GM18502 (cell line): Measurements from ENCODE around the gene AREG.
A peak's percentile ranks its signal among the peaks of the same experiment; 100 is the strongest.
"Not testable (repeated sequence)": the region's sequence is repeated elsewhere in the genome, so short reads cannot be mapped to it uniquely, and the experiment has no call there.

Experiments
- ATAC-seq: cut with Tn5 transposase; IDR thresholded peaks from one replicate; pipeline ENCODE4 v1.9.1; 2021; ENCODE audit warnings: mild to moderate bottlenecking; ENCODE audit not compliant: unreplicated experiment, poor library complexity

Gene AREG

GRCh38 chr4:74444891-74445642 is at the start of gene AREG:
Gene AREG (plus strand): TSS chr4:74445136. CDS start chr4:74445346, 210 bp downstream.
- ATAC-seq: peak; percentile 91

GRCh38 chr4:74395633-74396032 is 49.3 kb upstream of the AREG start:
- ATAC-seq: no peak

DNA sequence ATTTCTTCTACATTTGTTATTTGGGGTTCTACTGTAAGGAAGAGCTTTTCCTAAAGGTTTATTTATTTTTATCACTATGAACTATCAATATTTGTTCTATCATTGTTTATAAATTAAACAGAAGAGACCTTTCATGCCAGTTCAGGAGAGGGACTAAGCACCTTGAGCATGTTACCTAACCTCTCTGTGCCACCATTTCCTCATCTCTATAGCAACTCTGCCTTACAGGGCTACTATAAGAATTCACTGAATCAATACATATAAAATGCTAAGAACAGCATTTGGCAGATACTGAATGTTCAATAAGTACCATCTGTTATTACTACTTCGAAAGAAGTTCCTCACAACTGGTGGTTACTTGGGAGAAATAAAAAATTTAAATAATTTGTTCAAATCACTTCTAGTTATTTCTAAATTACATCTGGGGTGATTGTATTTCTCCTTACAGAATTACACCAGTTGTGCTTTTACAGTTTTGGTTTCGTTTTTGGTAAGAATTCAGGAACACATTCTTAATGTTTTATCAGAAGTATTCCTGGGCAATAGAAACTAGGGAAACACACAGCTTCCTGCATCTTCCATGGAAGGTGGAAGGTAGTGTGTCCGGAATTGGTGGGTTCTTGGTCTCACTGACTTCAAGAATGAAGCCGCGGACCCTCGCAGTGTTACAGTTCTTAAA is 47.0 kb upstream of the AREG start:
- peak; percentile 51 for ATAC-seq

DNA sequence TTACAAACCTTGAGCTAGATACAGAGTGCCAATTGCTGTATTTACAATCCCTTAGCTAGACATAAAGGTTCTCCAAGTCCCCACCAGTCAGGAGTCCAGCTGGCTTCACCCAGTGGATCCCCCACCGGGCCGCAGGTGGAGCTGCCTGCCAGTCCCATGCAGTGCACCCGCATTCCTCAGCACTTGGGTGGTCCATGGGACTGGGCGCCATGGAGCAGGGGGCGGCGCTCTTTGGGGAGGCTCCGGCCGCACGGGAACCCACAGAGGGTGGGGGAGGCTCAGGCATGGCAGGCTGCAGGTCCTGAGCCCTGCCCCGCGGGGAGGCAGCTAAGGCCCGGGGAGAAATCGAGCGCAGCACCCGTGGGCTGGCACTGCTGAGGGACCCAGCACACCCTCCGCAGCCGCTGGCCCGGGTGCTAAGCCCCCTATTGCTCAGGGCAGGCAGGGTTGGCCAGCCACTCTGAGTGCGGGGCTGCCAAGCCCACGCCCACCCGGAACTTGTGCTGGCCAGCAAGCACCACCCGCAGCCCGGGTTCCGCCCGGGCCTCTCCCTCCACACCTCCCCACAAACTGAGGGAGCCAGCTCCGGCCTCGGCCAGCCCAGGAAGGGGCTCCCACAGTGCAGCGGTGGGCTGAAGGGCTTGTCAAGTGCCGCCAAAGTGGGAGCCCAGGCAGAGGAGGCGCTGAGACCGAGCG is 45.9 kb upstream of the AREG start:
- ATAC-seq: not testable (repeated sequence)

GRCh38 chr4:74400395-74400794 is 44.5 kb upstream of the AREG start:
- ATAC-seq: no peak

GRCh38 chr4:74402692-74403456 is 42.1 kb upstream of the AREG start:
- peak; percentile 95 for ATAC-seq

GRCh38 chr4:74407891-74408290 is 37.0 kb upstream of the AREG start:
- ATAC-seq: no peak

DNA sequence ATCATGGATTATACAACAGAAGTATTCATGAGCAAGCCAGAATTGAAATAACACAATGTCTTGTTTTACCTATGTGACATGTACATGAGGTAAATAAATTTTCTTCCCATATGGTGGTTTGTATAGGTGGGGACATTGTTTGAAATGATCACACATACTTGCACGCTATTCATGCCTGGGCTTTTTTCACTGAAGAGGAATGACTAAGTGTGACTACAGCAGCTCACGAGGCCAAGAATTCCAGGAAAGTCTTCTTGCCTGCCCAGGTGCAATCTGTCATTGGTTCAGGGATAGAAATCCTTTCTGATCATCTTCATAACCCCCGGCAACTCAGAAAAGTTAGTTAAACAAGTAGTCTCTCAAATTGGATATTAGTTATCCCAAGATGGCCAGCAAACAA is 36.3 kb upstream of the AREG start:
- no peak for ATAC-seq

GRCh38 chr4:74410272-74410671 is 34.7 kb upstream of the AREG start:
- ATAC-seq: no peak

- ATAC-seq: no peak
Measured at GRCh38 chr4:74412225-74412624, 32.7 kb upstream of the AREG start.

DNA sequence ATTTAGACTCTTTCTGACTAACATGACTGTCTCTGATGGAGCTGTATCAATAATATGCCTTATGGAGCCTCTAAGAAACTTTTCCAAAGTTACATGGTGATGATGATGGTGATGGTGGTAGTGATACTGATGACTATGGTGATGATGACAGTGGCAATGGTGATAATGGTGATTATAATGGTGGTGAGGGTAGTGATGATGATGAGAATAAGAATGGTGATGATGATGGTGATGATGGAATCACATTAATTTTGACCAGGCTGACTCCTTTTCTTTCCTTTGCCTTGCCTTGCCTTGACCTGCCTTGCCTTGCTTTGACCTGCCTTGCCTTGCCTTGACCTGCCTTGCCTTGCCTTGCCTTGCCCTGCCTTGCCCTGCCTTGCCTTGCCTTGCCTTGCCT is 31.7 kb upstream of the AREG start:
- no peak for ATAC-seq

- no peak for ATAC-seq
Measured at GRCh38 chr4:74414149-74414809, 30.7 kb upstream of the AREG start.

GRCh38 chr4:74415602-74416300 is 29.2 kb upstream of the AREG start:
- ATAC-seq: no peak

GRCh38 chr4:74418063-74418670 is 26.8 kb upstream of the AREG start:
- no peak for ATAC-seq

DNA sequence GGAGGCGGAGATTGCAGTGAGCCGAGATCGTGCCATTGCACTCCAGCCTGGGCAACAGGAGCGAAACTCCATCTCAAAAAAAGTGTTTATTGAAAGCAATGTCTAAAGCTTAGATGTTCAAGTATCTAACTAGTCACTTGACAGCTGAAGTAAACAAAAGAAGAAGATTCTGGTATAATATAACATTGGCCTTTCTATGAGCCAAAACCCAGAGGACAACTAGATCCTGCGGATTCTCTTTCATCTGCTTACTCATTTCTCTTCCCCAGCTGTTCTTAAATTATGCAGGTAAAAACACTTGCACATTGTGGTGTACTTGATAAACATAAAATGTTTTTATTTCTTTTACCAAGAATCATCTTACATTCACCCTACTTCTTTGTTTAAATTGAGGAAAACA is 24.1 kb upstream of the AREG start:
- ATAC-seq: no peak

- ATAC-seq: no peak
Measured at GRCh38 chr4:74423104-74423503, 21.8 kb upstream of the AREG start.

DNA sequence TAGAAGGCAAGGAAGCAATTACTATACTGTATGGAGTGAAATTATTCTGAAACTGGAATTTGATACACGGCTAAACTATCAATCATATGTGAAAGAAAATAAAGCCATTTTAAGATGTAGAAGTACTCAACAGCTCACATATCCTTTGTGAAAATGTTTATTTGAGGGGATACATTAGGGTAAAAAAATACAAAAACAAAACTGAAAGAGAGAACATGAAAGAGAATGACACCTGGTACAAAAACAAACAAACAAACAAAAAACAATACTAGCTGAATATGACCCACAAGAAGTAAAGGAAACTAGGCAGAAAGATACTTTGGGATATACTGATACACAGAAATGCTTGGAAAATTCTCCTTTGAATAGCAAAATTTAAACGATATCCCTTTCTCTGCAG is 20.8 kb upstream of the AREG start:
- no peak for ATAC-seq

DNA sequence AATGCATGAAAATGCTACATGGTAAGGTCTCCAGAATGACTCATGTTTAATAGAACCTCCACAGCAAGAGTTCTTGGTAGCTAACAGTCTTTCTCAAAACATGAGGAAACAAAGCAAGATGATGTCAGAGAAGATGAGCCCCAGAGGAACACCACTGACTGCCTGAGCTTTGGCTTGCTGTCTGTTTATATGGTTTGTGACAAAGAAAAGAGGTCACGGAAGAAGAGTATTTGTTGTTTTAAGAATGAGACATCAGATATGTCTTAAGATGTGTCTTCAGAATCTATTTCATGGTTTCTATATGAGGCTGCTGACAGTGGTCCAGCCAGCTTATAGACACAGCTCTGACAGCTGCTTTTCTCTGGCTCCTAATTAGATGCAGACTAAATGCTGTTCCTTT is 18.8 kb upstream of the AREG start:
- no peak for ATAC-seq

- no peak for ATAC-seq
Measured at GRCh38 chr4:74428276-74428675, 16.7 kb upstream of the AREG start.
